ENCODE data around the gene ARF4. TPM values are rescaled to one million over a fixed set of nuclear protein-coding genes. Genes with fewer than 3 reads are reported as not detected.

Gene ARF4
- total RNA-seq, 1 experiment from 2014 or later = 117 TPM

GRCh38 chr3:57555738-57556458 lies 41.2 kb downstream of the ARF4 start, which contains the start of gene PDE12 (continued):
- TF ChIP-seq FOXP4 (CRISPR knock-in tag; IDR thresholded peaks at IDR 0.05) = no peak
- TF ChIP-seq ZNF138 (CRISPR knock-in tag; conservative IDR thresholded peaks at IDR 0.05) = no peak
- TF ChIP-seq ARID4B (CRISPR knock-in tag; IDR thresholded peaks at IDR 0.05; ENCODE audit: borderline replicate concordance) = peak; percentile 92; the same call in 1 of the 2 replicates
- no peak for TF ChIP-seq ZSCAN18 (CRISPR knock-in tag; IDR thresholded peaks at IDR 0.05)
- TF ChIP-seq PRRX2 (CRISPR knock-in tag; IDR thresholded peaks at IDR 0.05) = no peak
- TF ChIP-seq JUN (CRISPR knock-in tag; IDR thresholded peaks at IDR 0.05) = no peak; the same call in 1 of the 2 replicates
- no peak for TF ChIP-seq GTF2I (CRISPR knock-in tag; conservative IDR thresholded peaks at IDR 0.05)
- TF ChIP-seq CTCF (IDR thresholded peaks at IDR 0.05) = no peak
- no peak for TF ChIP-seq ERG (CRISPR knock-in tag; IDR thresholded peaks at IDR 0.05)
- no peak for TF ChIP-seq AFF4 (CRISPR knock-in tag; IDR thresholded peaks at IDR 0.05; ENCODE audit: borderline replicate concordance)
- no peak for TF ChIP-seq SMAD4 (CRISPR knock-in tag; IDR thresholded peaks at IDR 0.05)
- TF ChIP-seq FOXP1 (CRISPR knock-in tag; IDR thresholded peaks at IDR 0.05; ENCODE audit: borderline replicate concordance) = peak; percentile 22; the same call in 1 of the 2 replicates
- TF ChIP-seq ZNF532 (CRISPR knock-in tag; IDR thresholded peaks at IDR 0.05; ENCODE audit: borderline replicate concordance) = peak; percentile 36; the same call in 1 of the 2 replicates

Data from WTC11 (cell line).